Measurements from ENCODE around the gene MUC13.

DNA sequence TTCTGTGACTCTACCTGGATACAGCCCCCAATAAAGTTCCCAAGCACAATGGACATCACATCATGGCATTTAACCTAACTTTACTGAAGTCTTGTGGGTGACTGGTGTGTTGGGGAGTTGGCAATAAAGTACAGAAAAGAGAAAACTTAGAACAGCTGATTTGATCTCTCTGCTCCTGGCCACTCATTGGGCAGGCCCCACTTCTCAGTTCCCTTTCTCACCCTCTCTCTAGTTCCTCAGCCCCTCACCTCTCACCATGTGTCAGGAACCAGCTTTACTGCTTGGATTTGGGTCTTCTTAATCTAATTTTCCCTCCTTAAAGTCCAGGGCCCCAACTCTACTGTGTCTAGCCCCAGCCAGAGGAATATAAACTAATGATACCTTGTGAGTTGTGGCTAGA lies 713 bp upstream of the MUC13 start:
- TF ChIP-seq GATA2 (IDR thresholded peaks at IDR 0.05; ENCODE audit: low read depth, low read length) (no peak), GATA3 (IDR thresholded peaks at IDR 0.05; ENCODE audit: low read depth, low read length) (no peak)
